H1 (cell line): Measurements from ENCODE around the gene SDC4. TPM values are rescaled to one million over a fixed set of nuclear protein-coding genes. Genes with fewer than 3 reads are reported as not detected.

Source experiments
- CTCF ChIA-PET: fragments of 300-600 bp; sonication (Branson Sonifier 250); formaldehyde crosslinking; loops from one replicate; lab custom pipeline; 2021; ENCODE audit not compliant: partially characterized antibody; lab: Charles Lee
- POLR2A ChIA-PET: fragments of 300-600 bp; sonication (Branson Sonifier 250); formaldehyde crosslinking; loops from one replicate; lab custom pipeline; 2021; ENCODE audit warnings: inconsistent platforms; ENCODE audit not compliant: partially characterized antibody; lab: Charles Lee
- DNase-seq, 2 experiments: peaks; one replicate each; pipeline versions ENCODE4 v3.0.0 to v3.0.0-alpha.2; 2010 to 2022; ENCODE audit warnings: low spot score in 2 of 2, low read depth in 1 of 2, mixed read lengths in 1 of 2
- FAIRE-seq: peaks from 2 replicates; lab custom pipeline; 2011; peaks lifted over from hg19 to GRCh38; lab: Jason Lieb, UNC
- H2AFZ ChIP-seq: 2 replicates; pipeline ENCODE4 v1.8.1; 2012; ENCODE audit warnings: low read length, inconsistent platforms
- H2AK5ac ChIP-seq: 2 replicates; pipeline ENCODE4 v1.6.1; 2013; ENCODE audit warnings: low read depth, low read length
- H2BK120ac ChIP-seq: replicated peaks from 2 replicates; pipeline ENCODE3; 2013; ENCODE audit warnings: low read depth, low read length, inconsistent platforms
- H2BK12ac ChIP-seq: 2 replicates; pipeline ENCODE4 v1.6.1; 2013; ENCODE audit warnings: low read depth, low read length
- H2BK15ac ChIP-seq: 2 replicates; pipeline ENCODE4 v1.6.1; 2013; ENCODE audit warnings: low read length
- H2BK20ac ChIP-seq: 2 replicates; pipeline ENCODE4 v1.6.1; 2013; ENCODE audit warnings: low read length
- H2BK5ac ChIP-seq: 2 replicates; pipeline ENCODE4 v1.6.1; 2013; ENCODE audit warnings: low read depth, low read length
- H3K14ac ChIP-seq: 2 replicates; pipeline ENCODE4 v1.6.1; 2013; ENCODE audit warnings: inconsistent platforms; ENCODE audit not compliant: insufficient read length
- H3K18ac ChIP-seq: 2 replicates; pipeline ENCODE4 v1.6.1; 2013; ENCODE audit warnings: low read length; ENCODE audit errors: extremely low read depth
- H3K23ac ChIP-seq: 2 replicates; pipeline ENCODE4 v1.6.1; 2013; ENCODE audit warnings: inconsistent platforms; ENCODE audit not compliant: insufficient read length
- H3K23me2 ChIP-seq: 2 replicates; pipeline ENCODE4 v1.6.1; 2013; ENCODE audit warnings: low read depth, low read length
- H3K27ac ChIP-seq: 2 replicates; pipeline ENCODE4 v1.6.1; 2011; ENCODE audit warnings: low read depth, low read length, inconsistent platforms
- H3K27me3 ChIP-seq, 4 experiments: replicated peaks in 1 of 4; 1 replicate in 1 of 4; 2 replicates in 3 of 4; pipeline versions ENCODE4 v1.6.1 to v1.8.1; 2011 to 2013; ENCODE audit warnings: low read length in 3 of 4, mild to moderate bottlenecking in 3 of 4, inconsistent platforms in 2 of 4, mixed read lengths in 2 of 4, moderate library complexity in 1 of 4; ENCODE audit not compliant: control insufficient read depth in 3 of 4, insufficient read depth in 3 of 4; ENCODE audit errors: extremely low read depth in 1 of 4
- H3K36me3 ChIP-seq, 4 experiments: 2 replicates each; pipeline versions ENCODE4 v1.6.1 to v1.8.1; 2011 to 2013; ENCODE audit warnings: mild to moderate bottlenecking in 4 of 4, low read length in 3 of 4, moderate library complexity in 2 of 4, control low read depth in 1 of 4, inconsistent platforms in 1 of 4; ENCODE audit not compliant: insufficient read depth in 4 of 4, control insufficient read depth in 2 of 4
- H3K4ac ChIP-seq: replicated peaks from 2 replicates; pipeline ENCODE3; 2013; ENCODE audit warnings: low read length, low read depth, mixed read lengths, inconsistent platforms; ENCODE audit not compliant: insufficient read length
- H3K4me1 ChIP-seq, 4 experiments: replicated peaks in 1 of 4; 1 replicate in 1 of 4; 2 replicates in 3 of 4; pipeline versions ENCODE4 v1.6.1 to v1.8.1; 2011 to 2013; ENCODE audit warnings: low read length in 3 of 4, inconsistent platforms in 2 of 4, mixed read lengths in 1 of 4; ENCODE audit not compliant: insufficient read depth in 4 of 4, control insufficient read depth in 3 of 4
- H3K4me2 ChIP-seq, 2 experiments: 2 replicates each; pipeline versions ENCODE4 v1.6.1 to v1.8.1; 2011 to 2013; ENCODE audit warnings: low read depth in 2 of 2, low read length in 2 of 2, control low read depth in 1 of 2, inconsistent platforms in 1 of 2, mild to moderate bottlenecking in 1 of 2; ENCODE audit not compliant: insufficient read depth in 1 of 2
- H3K4me3 ChIP-seq, 4 experiments: fragments of 200-600, 300-600 bp in 1 of 4; sonication (generic), shearing (Covaris generic), sonication (Bioruptor Twin) in 1 of 4; 2 replicates each; pipeline versions ENCODE4 v1.5.1 to v1.8.1; 2011 to 2016; ENCODE audit warnings: low read length in 4 of 4, low read depth in 3 of 4, control low read depth in 2 of 4, inconsistent platforms in 2 of 4, mild to moderate bottlenecking in 2 of 4, mixed read lengths in 1 of 4, moderate library complexity in 1 of 4; ENCODE audit not compliant: insufficient read depth in 2 of 4; ENCODE audit errors: extremely low read depth in 1 of 4
- H3K56ac ChIP-seq: replicated peaks from 2 replicates; pipeline ENCODE3; 2013; ENCODE audit warnings: low read depth, mild to moderate bottlenecking, mixed read lengths, low read length, inconsistent platforms; ENCODE audit not compliant: insufficient read length
- H3K79me1 ChIP-seq: 2 replicates; pipeline ENCODE4 v1.6.1; 2013; ENCODE audit warnings: low read depth, low read length, control low read depth
- H3K79me2 ChIP-seq, 2 experiments: 2 replicates each; pipeline versions ENCODE4 v1.6.1 to v1.8.1; 2012 to 2013; ENCODE audit warnings: low read length in 2 of 2, mild to moderate bottlenecking in 2 of 2, inconsistent platforms in 1 of 2; ENCODE audit not compliant: insufficient read depth in 2 of 2, control insufficient read depth in 1 of 2
- H3K9ac ChIP-seq, 4 experiments: replicated peaks in 1 of 4; 1 replicate in 1 of 4; 2 replicates in 3 of 4; pipeline versions ENCODE4 v1.6.1 to v1.8.1; 2011 to 2013; ENCODE audit warnings: low read depth in 3 of 4, low read length in 3 of 4, control low read depth in 2 of 4, mild to moderate bottlenecking in 2 of 4, moderate library complexity in 2 of 4, inconsistent platforms in 1 of 4; ENCODE audit errors: extremely low read depth in 1 of 4
- H3K9me3 ChIP-seq, 2 experiments: 2 replicates each; pipeline versions ENCODE4 v1.6.1 to v1.8.1; 2012 to 2013; ENCODE audit warnings: mild to moderate bottlenecking in 2 of 2, moderate library complexity in 2 of 2, control low read depth in 1 of 2, inconsistent platforms in 1 of 2, low read depth in 1 of 2, low read length in 1 of 2, mixed read lengths in 1 of 2; ENCODE audit not compliant: insufficient read depth in 2 of 2
- H4K20me1 ChIP-seq, 2 experiments: replicated peaks in 1 of 2; 2 replicates each; pipeline versions ENCODE3 to v1.8.1; 2011 to 2013; ENCODE audit warnings: inconsistent platforms in 2 of 2, low read length in 2 of 2, mild to moderate bottlenecking in 1 of 2; ENCODE audit not compliant: insufficient read depth in 2 of 2, control insufficient read depth in 1 of 2
- H4K5ac ChIP-seq: 2 replicates; pipeline ENCODE4 v1.6.1; 2013; ENCODE audit warnings: low read length, low read depth, mixed read lengths, inconsistent platforms; ENCODE audit not compliant: insufficient read length
- H4K8ac ChIP-seq: 2 replicates; pipeline ENCODE4 v1.8.0; 2013; ENCODE audit warnings: mild to moderate bottlenecking, moderate library complexity, low read length, inconsistent platforms; ENCODE audit not compliant: insufficient read depth; ENCODE audit errors: extremely low read depth
- H4K91ac ChIP-seq: replicated peaks from 2 replicates; pipeline ENCODE3; 2013; ENCODE audit warnings: low read length, mixed read lengths, inconsistent platforms; ENCODE audit not compliant: insufficient read length
- CBX5 ChIP-seq: fragments of 300-800, 300-1000 bp; sonication (generic); IDR thresholded peaks from 2 replicates; pipeline ENCODE4 v1.7.1; 2016; ENCODE audit warnings: antibody characterized with exemption, low read length, low read depth
- SRF ChIP-seq: IDR thresholded peaks from 2 replicates; pipeline ENCODE4 v1.6.1; 2011; ENCODE audit warnings: mild to moderate bottlenecking, low read depth, low read length, moderate library complexity
- WGBS, 2 experiments: shearing (Covaris generic) in 1 of 2; methylation state at CpG; one replicate each; pipeline versions ENCODE4 v1.1.6 to v1.1.7; 2013 to 2015; ENCODE audit warnings: low lambda C conversion rate in 2 of 2, mixed read lengths in 2 of 2, inconsistent platforms in 1 of 2, low coverage in 1 of 2, missing lambda C conversion rate in 1 of 2; ENCODE audit not compliant: insufficient replicate concordance in 2 of 2, insufficient coverage in 1 of 2, insufficient read length in 1 of 2; ENCODE audit errors: extremely low coverage in 1 of 2, missing lambda C conversion rate in 1 of 2; 5-methylcytosine and 5-hydroxymethylcytosine counted together
- polyA plus RNA-seq, 7 experiments: library from polyadenylated mRNA; depleted of rRNA in 3 of 7; stranded (reverse) in 5 of 7; unstranded in 2 of 7; fragments of >200 nt in 5 of 7; fragments of 200-250 nt in 2 of 7; gene quantifications; 1 replicate in 5 of 7; 2 replicates in 1 of 7; 4 replicates in 1 of 7; pipeline versions ENCODE4 v1.2.1 to v1.2.3, GENCODE V29; 2011 to 2013; ENCODE audit warnings: missing spikeins in 2 of 7, mixed read lengths in 2 of 7
- total RNA-seq: library from RNA; stranded (reverse); fragmentation: NEBNext Ultra II Directional; extraction: Animal tissue kit (Norgen Biotek cat#: 25700); gene quantifications from 2 replicates; pipeline ENCODE4 v1.2.1, GENCODE V29; 2021

The SDC4 gene
- total and polyA plus RNA-seq, 2 of the 8 experiments (the other 6 are each of a cell fraction or from before 2014, with no cell fraction given): 34.6 to 60.2 TPM

DNA sequence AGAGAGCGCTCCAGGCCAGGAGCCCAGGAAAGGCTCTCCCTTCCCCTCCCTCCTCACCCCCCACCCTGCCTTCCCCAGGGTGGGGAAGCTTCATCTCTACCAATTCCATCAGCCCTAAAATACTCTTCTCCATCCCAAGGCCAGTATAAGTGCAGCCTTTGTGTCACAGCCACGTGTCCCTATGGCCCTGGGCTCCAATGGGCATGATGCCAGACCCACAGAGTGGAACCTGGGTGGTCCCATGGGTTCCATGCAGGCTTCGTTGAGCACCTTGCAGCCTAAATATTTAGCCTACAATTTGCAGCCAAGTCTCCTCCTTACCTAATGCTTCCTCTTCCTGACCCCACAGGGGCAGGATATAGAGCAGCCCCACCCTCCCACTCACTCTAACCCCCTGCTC, 39.1 kb downstream of the SDC4 start:
- ChIA-PET POLR2A (interaction anchor here (3.0 kb wide), 1 partner anchor 11 kb away, joined by 7 read pairs; no protein-coding TSS in a partner anchor), CTCF (interaction anchor here (1.1 to 2.8 kb wide), 4 partner anchors 9 to 141 kb away, joined by 3 to 15 read pairs (median 6); no protein-coding TSS in a partner anchor)
- TF ChIP-seq CBX5: no peak
- TF ChIP-seq SRF: no peak
- no peak overlapping the region for H3K9ac ChIP-seq
- no peak overlapping the region; the same call in 1 of the 2 replicates for H2BK12ac ChIP-seq
- H3K9me3 ChIP-seq: no peaks in the 10 kb centered on the region
- peaks cover 4% of the 10 kb centered on the region; the same call in 1 of the 2 replicates for H3K23me2 ChIP-seq
- no peak overlapping the region for H4K5ac ChIP-seq
- H2AK5ac ChIP-seq: no peak overlapping the region
- no peak overlapping the region for H3K27ac ChIP-seq
- H2BK20ac ChIP-seq: no peak overlapping the region
- H3K4me2 ChIP-seq: no peak overlapping the region
- FAIRE-seq (no peak), DNase-seq (no peak)
- no peak overlapping the region for H2BK15ac ChIP-seq
- H3K14ac ChIP-seq: no peak overlapping the region
- H2BK5ac ChIP-seq: no peak overlapping the region
- H3K27me3 ChIP-seq: peaks cover 0 to 15% (median 5%) of the 10 kb centered on the region in 4 experiments; a peak in 5 of 7 replicates
- H3K23ac ChIP-seq: no peak overlapping the region
- H3K79me2 ChIP-seq: no peaks in the 10 kb centered on the region
- no peak overlapping the region for H3K56ac ChIP-seq
- no peak overlapping the region for H3K4ac ChIP-seq
- H3K18ac ChIP-seq: no peak overlapping the region
- H3K79me1 ChIP-seq: no peaks in the 10 kb centered on the region
- peaks cover 0 to 14% (median 8%) of the 10 kb centered on the region in 4 experiments; a peak in 5 of 7 replicates for H3K4me1 ChIP-seq
- no peak overlapping the region for H3K4me3 ChIP-seq
- peaks cover 0 to 1% of the 10 kb centered on the region in 2 experiments for H4K20me1 ChIP-seq
- H3K36me3 ChIP-seq: no peaks in the 10 kb centered on the region
- no peak overlapping the region for H4K8ac ChIP-seq
- no peak overlapping the region for H4K91ac ChIP-seq
- no peak overlapping the region for H2BK120ac ChIP-seq
- no peak overlapping the region for H2AFZ ChIP-seq
- WGBS, 2 experiments: 89% methylated on average over 3 of the region's 3 CpGs; no CpG with 5 or more reads in 1 of the 2 experiments
